WTC11 (cell line): ENCODE data around the gene MGAT3. TPM values are rescaled to one million over a fixed set of nuclear protein-coding genes. Genes with fewer than 3 reads are reported as not detected.

Source experiments
- AFF4 ChIP-seq: sonication (generic); formaldehyde crosslinking; IDR thresholded peaks from 2 replicates; pipeline ENCODE4 v1.8.1; 2023; ENCODE audit warnings: mild to moderate bottlenecking, missing genetic modification reagents, borderline replicate concordance
- ATF2 ChIP-seq: sonication (generic); formaldehyde crosslinking; IDR thresholded peaks from 2 replicates; pipeline ENCODE4 v1.8.1; 2022; ENCODE audit warnings: low read depth, missing genetic modification reagents, borderline replicate concordance
- ATF6 ChIP-seq: sonication (generic); formaldehyde crosslinking; IDR thresholded peaks from 2 replicates; pipeline ENCODE4 v1.8.1; 2023; ENCODE audit warnings: mild to moderate bottlenecking, missing genetic modification reagents
- CREB1 ChIP-seq: sonication (generic); formaldehyde crosslinking; IDR thresholded peaks from 2 replicates; pipeline ENCODE4 v1.8.0; 2023; ENCODE audit warnings: mild to moderate bottlenecking, missing genetic modification reagents
- E2F5 ChIP-seq: sonication (generic); formaldehyde crosslinking; IDR thresholded peaks from 2 replicates; pipeline ENCODE4 v1.8.1; 2022; ENCODE audit warnings: mild to moderate bottlenecking, moderate library complexity, missing genetic modification reagents
- ELF4 ChIP-seq: sonication (generic); formaldehyde crosslinking; IDR thresholded peaks from 2 replicates; pipeline ENCODE4 v1.8.1; 2022; ENCODE audit warnings: low read depth, mild to moderate bottlenecking, moderate library complexity, missing genetic modification reagents
- FOXP4 ChIP-seq: sonication (generic); formaldehyde crosslinking; IDR thresholded peaks from 2 replicates; pipeline ENCODE4 v1.8.0; 2022; ENCODE audit warnings: mild to moderate bottlenecking, missing genetic modification reagents
- GABPB1 ChIP-seq: sonication (generic); formaldehyde crosslinking; IDR thresholded peaks from 2 replicates; pipeline ENCODE4 v1.8.1; 2023; ENCODE audit warnings: mild to moderate bottlenecking, missing genetic modification reagents
- KAT7 ChIP-seq: sonication (generic); formaldehyde crosslinking; IDR thresholded peaks from 2 replicates; pipeline ENCODE4 v1.8.1; 2023; ENCODE audit warnings: missing genetic modification reagents, mild to moderate bottlenecking, borderline replicate concordance
- NFYB ChIP-seq: sonication (generic); formaldehyde crosslinking; conservative IDR thresholded peaks from 2 replicates; pipeline ENCODE4 v1.8.0; 2022; ENCODE audit warnings: low read depth, missing genetic modification reagents
- NR2C2 ChIP-seq: sonication (generic); formaldehyde crosslinking; IDR thresholded peaks from 2 replicates; pipeline ENCODE4 v1.8.0; 2022; ENCODE audit warnings: mild to moderate bottlenecking, missing genetic modification reagents
- PREB ChIP-seq: sonication (generic); formaldehyde crosslinking; IDR thresholded peaks from 2 replicates; pipeline ENCODE4 v1.8.1; 2022; ENCODE audit warnings: mild to moderate bottlenecking, missing genetic modification reagents, moderate library complexity, borderline replicate concordance
- RELA ChIP-seq: sonication (generic); formaldehyde crosslinking; IDR thresholded peaks from 2 replicates; pipeline ENCODE4 v1.8.1; 2022; ENCODE audit warnings: missing genetic modification reagents, mild to moderate bottlenecking, borderline replicate concordance
- SP1 ChIP-seq: sonication (generic); formaldehyde crosslinking; conservative IDR thresholded peaks from 2 replicates; pipeline ENCODE4 v1.8.1; 2022; ENCODE audit warnings: missing genetic modification reagents
- STAT6 ChIP-seq: sonication (generic); formaldehyde crosslinking; conservative IDR thresholded peaks from 2 replicates; pipeline ENCODE4 v1.8.1; 2023; ENCODE audit warnings: mild to moderate bottlenecking, low read depth, missing genetic modification reagents, moderate library complexity
- ZNF138 ChIP-seq: sonication (generic); formaldehyde crosslinking; conservative IDR thresholded peaks from 2 replicates; pipeline ENCODE4 v1.8.1; 2022; ENCODE audit warnings: mild to moderate bottlenecking, moderate library complexity, missing genetic modification reagents
- ZNF219 ChIP-seq: sonication (generic); formaldehyde crosslinking; IDR thresholded peaks from 2 replicates; pipeline ENCODE4 v1.8.0; 2023; ENCODE audit warnings: missing genetic modification reagents, mild to moderate bottlenecking, borderline replicate concordance
- ZNF232 ChIP-seq: sonication (generic); formaldehyde crosslinking; IDR thresholded peaks from 2 replicates; pipeline ENCODE4 v1.8.0; 2022; ENCODE audit warnings: mild to moderate bottlenecking, missing genetic modification reagents
- ZNF317 ChIP-seq: sonication (generic); formaldehyde crosslinking; IDR thresholded peaks from 2 replicates; pipeline ENCODE4 v1.8.1; 2023; ENCODE audit warnings: low read depth, mild to moderate bottlenecking, moderate library complexity, missing genetic modification reagents, borderline replicate concordance
- ZNF425 ChIP-seq: fragments of 250-450 bp; sonication (Bioruptor Pico); conservative IDR thresholded peaks from 2 replicates; pipeline ENCODE4 v1.9.0; 2021; ENCODE audit warnings: mild to moderate bottlenecking
- total RNA-seq: library from RNA; stranded (reverse); gene quantifications from 3 replicates; pipeline ENCODE4 v1.2.3, GENCODE V29; 2021

Gene MGAT3
- total RNA-seq, 1 experiment from 2014 or later: 11.4 TPM

GRCh38 chr22:39532215-39533073, 75.6 kb downstream of the MGAT3 start, which contains the start of gene RPS19BP1 (continued):
- no peak for TF ChIP-seq ZNF317
- 0 out of 2 replicates have a peak, but pooled peaks have one; percentile 70 for TF ChIP-seq CREB1 (CRISPR knock-in tag)
- TF ChIP-seq ELF4 (CRISPR knock-in tag): no peak
- TF ChIP-seq ZNF425 (CRISPR knock-in tag): no peak
- TF ChIP-seq ZNF138 (CRISPR knock-in tag): 0 out of 2 replicates have a peak, but pooled peaks have one; percentile 53
- TF ChIP-seq ATF2: no peak
- TF ChIP-seq E2F5 (CRISPR knock-in tag): peak; percentile 67; the same call in 1 of the 2 replicates
- peak; percentile 72; the same call in 1 of the 2 replicates for TF ChIP-seq GABPB1
- TF ChIP-seq ZNF219 (CRISPR knock-in tag): 0 out of 2 replicates have a peak, but pooled peaks have one; percentile 57
- no peak for TF ChIP-seq RELA (CRISPR knock-in tag)
- 0 out of 2 replicates have a peak, but pooled peaks have one; percentile 69 for TF ChIP-seq AFF4 (CRISPR knock-in tag)
- no peak for TF ChIP-seq ATF6
- TF ChIP-seq STAT6 (CRISPR knock-in tag): 0 out of 2 replicates have a peak, but pooled peaks have one; percentile 20
- TF ChIP-seq FOXP4 (CRISPR knock-in tag): peak; percentile 80; the same call in 1 of the 2 replicates
- no peak for TF ChIP-seq KAT7 (CRISPR knock-in tag)
- peak; percentile 65 for TF ChIP-seq NFYB
- peak; percentile 96 for TF ChIP-seq SP1 (CRISPR knock-in tag)
- no peak for TF ChIP-seq ZNF232 (CRISPR knock-in tag)
- TF ChIP-seq NR2C2 (CRISPR knock-in tag): no peak
- TF ChIP-seq PREB (CRISPR knock-in tag): no peak
